ENCODE results near the gene EXT2.

EXT2 gene

DNA sequence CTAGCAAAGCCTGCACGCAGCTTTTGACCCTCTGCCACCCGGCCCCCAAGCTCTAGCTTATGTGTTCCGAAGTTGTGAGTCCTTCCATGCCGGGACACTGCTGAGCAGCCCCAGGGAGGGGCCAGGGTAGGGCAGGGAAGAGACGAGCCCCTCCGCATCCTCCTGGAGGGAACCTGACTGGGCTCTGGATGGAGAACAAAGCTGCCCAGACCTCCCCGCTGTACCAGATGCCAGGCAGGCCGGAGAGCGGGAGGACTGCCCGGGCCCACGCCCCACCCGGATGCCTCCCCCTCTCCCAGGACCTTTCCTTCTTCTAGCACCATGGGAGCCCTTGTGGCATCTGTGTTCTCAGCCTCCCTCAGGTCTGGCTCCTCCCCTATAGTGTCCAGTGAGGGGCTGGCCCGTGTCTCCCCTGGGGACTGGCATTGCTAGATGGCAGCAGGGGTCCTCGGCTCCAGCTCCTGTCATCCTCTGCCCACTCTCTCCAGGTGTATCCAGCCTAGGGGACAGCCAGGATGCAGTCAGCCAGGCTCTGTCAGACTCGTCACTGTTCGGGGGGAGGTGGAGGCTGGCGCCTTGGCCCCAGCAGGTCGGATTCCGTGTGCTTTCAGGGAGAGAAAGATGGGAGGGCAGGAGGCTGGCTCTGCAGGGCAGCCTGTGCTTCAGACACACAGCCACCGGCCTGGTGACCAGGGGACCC lies 168.4 kb downstream of the EXT2 start:
- H3K4me3 ChIP-seq (ENCODE audit: low read depth, low read length) = no peak overlapping the region

DNA sequence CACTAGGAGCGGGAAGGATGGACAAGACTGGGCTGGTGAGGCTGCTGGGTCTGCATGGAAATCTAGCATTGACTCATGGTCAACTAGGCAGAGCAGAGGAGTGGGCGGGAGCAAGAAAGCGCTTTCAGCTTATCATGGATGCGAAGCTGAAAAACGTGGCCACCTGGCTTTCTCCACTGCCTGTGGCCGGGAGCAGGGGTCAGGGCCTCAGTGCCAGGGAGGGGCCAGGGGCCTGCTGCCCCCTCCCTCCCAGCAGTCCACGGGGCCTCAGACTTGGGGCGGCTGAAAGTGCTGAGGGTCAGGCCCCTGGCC lies 168.9 kb downstream of the EXT2 start:
- no peak overlapping the region for H3K4me3 ChIP-seq (ENCODE audit: low read depth, low read length)

GRCh38 chr11:44264761-44265160 lies 169.3 kb downstream of the EXT2 start:
- no peak overlapping the region for H3K4me3 ChIP-seq (ENCODE audit: low read depth, low read length)

- no peak overlapping the region for H3K4me3 ChIP-seq (ENCODE audit: low read depth, low read length)
These were observed 170.7 kb downstream of the EXT2 start for GRCh38 chr11:44266056-44266780.

- no peak overlapping the region for H3K4me3 ChIP-seq (ENCODE audit: low read depth, low read length)
These were observed 171.7 kb downstream of the EXT2 start for GRCh38 chr11:44267006-44267749.

DNA sequence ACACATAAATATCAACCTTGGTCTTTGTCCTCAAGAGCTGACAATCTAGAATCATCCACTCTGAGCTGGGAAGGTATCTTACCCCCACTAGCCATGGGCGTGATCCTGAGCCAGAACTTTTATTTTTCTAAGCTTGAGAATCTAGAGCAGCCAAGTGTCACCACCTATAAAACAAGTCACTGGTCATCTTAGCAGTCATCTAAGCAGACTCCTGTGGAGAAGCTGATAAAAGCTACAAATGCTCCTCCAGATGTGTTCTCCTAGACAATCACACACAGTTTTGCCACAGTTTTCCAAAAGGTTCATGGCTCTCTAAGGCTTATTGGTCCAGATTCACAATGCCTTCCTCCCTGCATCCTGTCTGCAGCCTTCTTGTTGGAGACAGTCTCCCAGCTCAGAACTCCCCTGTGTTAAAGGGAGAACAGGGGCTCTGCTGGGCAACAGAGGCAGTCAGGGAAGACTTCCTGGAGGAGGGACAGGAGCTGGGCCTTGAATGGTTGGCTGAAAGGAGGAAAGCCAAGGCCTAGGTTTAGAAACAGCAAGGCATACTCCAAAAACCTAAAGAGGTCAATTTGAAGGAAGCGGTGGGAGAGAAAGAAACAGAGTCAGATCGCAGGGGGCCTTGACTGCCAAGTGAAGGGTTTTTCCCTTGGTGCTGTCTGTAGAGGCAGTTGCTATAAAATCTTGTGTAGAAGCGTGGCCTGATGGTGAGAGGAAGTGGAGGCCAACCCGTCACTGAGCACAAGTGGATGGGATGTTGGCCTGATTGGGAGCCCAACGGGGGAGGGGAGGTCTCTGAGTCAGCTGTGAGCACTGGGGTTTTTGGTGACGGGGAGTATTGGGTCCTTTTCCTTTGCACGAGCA lies 172.5 kb downstream of the EXT2 start:
- H3K4me3 ChIP-seq (ENCODE audit: low read depth, low read length) = no peak overlapping the region

DNA sequence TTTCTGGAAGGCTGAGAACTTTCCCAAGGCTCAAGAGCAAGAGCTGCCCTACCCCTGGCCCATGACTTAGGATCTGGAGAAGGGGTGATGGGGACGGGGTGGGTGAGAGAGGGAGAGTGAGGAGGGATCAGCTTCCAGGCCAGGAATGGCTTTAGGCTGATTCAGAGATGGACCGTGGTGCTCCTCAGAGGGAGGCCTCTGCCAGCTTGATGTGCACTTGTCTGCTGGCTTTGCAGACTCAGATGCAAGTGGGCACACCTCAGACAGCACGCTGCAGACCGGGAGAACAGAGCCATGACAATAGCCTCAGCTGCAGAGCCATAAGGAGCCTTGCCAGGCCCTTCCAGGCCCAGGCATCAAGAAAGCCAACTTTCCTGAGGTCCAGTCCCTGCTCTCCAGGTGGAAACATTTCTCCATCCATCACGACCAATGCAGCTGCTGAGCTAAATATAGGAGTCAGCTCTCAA lies 173.2 kb downstream of the EXT2 start:
- H3K4me3 ChIP-seq (ENCODE audit: low read depth, low read length) = no peak overlapping the region

- no peak overlapping the region for H3K4me3 ChIP-seq (ENCODE audit: low read depth, low read length)
These were observed 174.2 kb downstream of the EXT2 start for GRCh38 chr11:44269369-44270351.

- H3K4me3 ChIP-seq (ENCODE audit: low read depth, low read length) = no peak overlapping the region
These were observed 175.2 kb downstream of the EXT2 start for GRCh38 chr11:44270403-44271273.

- H3K4me3 ChIP-seq (ENCODE audit: low read depth, low read length) = no peak overlapping the region
These were observed 175.8 kb downstream of the EXT2 start for GRCh38 chr11:44271286-44271685.

DNA sequence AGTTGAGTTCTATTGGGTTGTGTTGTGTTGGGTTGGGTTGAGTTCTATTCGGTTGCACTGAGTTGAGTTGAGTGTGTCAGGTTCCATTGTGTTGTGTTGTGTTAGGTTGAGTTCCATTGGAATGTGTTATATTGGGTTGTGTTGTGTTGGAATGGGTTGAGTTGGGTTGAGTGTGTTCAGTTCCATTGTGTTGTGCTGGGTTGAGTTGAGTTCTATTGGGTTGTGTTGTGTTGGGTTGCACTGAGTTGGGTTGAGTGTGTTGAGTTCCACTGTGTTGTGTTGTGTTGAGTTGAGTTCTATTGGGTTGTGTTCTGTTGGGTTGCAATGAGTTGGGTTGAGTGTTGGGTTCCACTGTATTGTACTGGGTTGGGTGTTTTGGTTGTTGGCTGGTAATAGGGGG lies 178.9 kb downstream of the EXT2 start:
- no peak overlapping the region for H3K4me3 ChIP-seq (ENCODE audit: low read depth, low read length)

DNA sequence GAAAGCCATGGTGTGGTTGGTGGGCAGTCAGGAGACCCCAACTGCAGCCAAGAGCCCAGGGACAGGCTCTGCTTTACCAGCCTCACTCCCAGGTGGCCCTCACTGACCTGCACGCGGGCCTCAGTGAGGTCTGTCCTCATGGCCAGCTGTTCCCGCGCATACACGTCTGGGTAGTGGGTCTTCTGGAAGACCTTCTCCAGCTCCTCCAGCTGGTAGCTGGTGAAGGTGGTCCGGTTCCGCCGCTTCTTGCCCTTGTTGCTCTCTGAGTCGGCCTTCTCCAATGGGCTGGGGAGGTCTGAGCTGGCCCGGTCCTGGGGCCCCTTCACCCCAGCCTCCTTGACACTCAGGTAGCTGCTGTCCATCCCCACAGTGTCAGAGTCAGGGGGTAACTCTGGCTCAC lies 179.8 kb downstream of the EXT2 start:
- H3K4me3 ChIP-seq (ENCODE audit: low read depth, low read length) = no peak overlapping the region

GRCh38 chr11:44275961-44276550 lies 180.6 kb downstream of the EXT2 start:
- no peak overlapping the region for H3K4me3 ChIP-seq (ENCODE audit: low read depth, low read length)

DNA sequence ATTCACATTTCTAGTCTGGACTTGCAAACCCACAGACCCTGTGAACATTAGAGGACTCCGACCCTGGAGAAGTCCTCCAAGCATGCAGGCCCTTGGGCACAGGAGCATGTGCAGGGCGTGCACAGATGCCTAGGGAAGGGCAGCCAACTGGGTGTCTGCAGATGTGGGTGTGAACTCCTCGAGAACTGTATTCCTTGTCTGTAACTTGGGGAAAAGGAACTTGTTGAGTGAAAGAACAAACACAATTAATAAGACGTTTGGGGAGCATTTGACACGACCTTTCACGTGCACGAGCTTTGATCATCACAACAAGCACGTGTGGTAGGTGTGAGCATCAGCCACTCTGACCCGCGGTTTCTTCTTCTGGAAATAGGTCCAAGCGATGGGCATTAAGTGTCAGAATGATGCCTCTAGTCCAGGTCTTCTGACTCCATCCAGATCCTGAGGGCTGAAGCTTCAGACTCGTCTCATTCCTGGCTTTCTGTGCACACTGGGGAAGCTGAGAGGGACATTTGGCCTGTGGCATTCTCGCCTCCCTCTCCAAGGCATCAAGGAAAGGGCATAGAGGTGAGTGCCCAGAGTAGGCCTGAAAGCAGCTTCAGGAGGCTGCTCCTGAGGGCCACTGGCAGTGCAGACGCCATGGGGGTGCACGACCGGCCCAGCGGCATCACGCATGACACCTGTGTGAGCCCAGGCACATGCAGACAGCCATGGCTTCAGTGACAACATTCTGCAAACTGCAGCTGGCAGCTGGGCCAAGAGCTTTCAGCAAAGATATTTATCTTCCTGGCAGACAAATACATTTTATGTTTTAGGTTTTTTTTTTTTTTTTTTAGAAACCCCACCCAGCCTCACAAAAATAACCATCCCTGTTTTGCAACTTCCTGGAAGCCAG lies 182.0 kb downstream of the EXT2 start:
- H3K4me3 ChIP-seq (ENCODE audit: low read depth, low read length) = no peak overlapping the region

GRCh38 chr11:44279483-44279882 lies 184.0 kb downstream of the EXT2 start:
- no peak overlapping the region for H3K4me3 ChIP-seq (ENCODE audit: low read depth, low read length)

DNA sequence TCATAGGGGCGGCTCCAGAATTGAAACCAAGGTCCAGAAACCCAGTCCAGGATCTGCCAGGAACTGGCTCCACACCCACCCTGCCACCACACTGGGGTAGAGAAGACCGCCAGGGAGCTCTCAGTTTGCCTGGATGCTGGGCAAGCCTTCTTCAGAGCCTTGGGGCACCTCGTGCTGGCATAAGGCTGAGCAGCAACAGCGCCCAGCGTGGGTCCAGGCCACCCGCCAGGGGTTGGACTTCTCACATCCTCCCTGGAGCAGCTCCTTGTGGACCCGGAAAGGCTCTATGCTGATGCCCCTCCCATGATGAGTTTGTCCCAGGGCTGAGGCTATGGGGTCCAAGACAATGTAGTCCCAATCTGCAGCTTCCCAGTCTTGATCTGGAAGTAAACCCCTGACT lies 184.8 kb downstream of the EXT2 start:
- H3K4me3 ChIP-seq (ENCODE audit: low read depth, low read length) = no peak overlapping the region

- H3K4me3 ChIP-seq (ENCODE audit: low read depth, low read length) = no peak overlapping the region
These were observed 185.7 kb downstream of the EXT2 start for GRCh38 chr11:44281151-44281550.

DNA sequence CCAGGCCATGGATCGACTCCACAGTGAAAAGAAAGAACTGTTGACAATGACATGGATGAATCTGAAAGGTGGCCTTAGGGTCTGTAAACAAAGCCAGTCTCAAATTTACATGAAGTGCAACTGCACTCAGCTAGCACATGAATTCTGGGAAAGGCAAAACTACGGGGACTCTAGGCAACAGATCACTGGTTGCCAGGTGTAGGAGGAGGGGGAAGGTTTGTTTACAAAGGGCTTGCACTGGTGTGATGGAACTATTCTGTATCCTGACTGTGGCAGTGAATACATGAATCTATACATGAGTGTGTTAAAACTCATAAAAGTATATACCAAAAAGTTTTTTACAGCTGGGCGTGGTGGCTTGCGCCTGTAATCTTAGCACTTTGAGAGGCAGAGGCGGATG lies 187.1 kb downstream of the EXT2 start:
- no peak overlapping the region for H3K4me3 ChIP-seq (ENCODE audit: low read depth, low read length)

Measured in iPS-11a (cell line).